Limb (tissue), 2 donors: Measurements from ENCODE around the gene PAGE4.

ENCODE experiments used
- DNase-seq, 2 donors: peaks; one replicate each; pipeline ENCODE4 v3.0.0-alpha.2; 2016; ENCODE audit errors: extremely low spot score in 2 of 2

Gene PAGE4

DNA sequence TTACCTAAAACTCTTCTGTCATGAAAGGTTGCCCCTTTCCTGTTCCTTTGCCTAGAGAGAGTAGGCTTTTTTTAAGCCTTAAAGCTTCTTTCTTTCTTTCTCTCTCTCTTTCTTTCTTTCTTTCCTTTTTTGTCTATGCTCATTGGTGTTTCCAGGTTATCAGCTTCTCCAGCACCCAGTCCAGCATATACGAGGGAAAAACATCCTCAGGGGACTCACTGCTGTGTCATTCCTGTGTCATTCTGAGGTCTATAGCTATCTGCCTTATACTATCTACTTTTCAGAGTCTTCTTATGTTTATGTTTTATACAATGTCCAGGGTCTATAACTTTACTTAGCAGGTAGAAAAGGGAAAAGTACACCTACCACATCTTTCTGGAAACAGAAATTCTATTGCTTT, 39.6 kb downstream of the PAGE4 start:
- DNase-seq = no peak

DNA sequence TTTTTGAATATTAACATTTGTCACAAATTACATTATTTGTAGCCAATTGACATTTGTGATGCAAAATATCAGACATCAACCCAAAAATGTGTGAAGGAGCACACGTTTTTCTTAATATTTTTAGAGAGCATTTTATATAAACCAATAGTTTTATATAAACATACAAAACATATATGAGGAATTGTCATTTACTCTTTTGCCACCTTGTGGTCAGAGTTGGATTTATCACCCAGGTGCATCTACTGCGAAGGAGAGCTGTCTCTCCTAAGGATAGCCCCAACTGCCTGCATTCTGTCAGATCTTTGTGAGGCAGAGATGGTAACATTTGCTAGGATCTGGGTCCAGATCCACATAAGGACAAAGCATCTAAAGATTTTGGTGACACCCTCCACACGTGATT, 47.6 kb downstream of the PAGE4 start:
- peak in 1 of 2 donors; percentile 15 for DNase-seq

DNA sequence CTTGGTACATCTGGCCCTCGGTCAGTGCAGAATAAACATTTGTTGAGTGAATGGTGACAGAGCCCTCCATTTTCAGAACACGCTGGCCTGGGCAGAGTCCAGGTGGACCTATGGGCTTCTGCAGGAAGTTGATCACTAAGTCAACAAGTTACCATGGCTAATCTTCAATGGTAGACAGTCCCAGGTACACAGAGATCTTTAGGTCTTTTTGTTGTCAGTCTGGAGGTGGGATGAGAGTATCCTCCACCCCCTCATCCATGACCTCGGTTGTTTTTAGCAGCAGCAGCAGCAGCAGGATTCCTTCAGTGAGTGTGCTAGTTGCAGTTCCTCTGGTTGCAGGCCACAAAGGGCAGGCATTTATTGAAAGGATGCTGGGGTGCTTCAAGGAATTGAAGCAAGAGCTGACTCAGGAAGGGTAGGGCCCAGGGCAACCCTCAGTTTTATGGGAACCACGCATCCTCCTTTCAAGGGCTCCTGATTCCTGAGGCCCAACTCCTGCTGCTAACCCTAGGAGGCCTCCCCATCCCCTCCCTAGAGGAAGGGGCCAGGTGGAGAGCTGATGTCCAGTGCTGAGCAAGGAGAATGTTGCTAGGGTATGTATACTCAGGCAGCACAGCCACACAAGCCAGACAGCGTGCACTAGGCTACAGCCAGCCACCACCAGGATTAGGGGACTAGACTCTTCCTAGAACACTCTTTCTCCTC, 48.4 kb downstream of the PAGE4 start:
- DNase-seq = no peak

DNA sequence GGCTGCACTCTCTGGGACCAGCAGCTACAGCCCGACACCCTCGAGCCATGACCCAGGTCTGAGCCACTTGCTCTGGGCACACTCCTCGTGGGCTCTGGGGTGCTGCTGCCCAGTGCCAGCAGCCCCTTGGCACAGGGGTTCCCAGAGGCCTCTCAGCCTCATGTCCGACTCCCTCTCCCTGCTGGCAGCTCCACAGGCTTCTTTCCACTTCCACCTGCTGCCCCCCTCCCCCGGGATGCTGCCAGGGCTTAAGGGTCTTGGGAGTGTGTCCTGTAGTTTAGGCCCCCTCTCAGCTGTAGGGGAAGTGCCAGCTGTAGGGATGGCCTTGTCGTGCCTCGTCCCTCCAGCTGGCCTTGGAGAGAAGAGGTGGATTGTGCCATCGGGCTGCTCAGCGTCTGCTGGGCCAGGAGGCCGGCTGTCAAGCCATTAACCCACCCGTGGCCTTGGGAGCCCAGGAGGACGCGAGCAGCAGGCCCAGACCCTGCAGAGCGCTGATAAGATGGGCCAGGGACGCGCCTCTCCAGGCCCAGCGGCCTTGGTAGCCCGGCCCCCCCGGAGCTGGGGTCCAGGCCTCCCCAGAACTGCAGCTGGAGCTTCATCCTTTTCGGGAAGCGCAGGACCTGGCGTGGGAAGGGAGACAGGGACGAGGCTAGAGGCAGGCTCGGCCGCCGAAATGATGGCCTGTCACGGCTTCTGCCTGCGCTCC, 49.2 kb downstream of the PAGE4 start:
- DNase-seq = peak in 1 of 2 donors; percentile 41

DNA sequence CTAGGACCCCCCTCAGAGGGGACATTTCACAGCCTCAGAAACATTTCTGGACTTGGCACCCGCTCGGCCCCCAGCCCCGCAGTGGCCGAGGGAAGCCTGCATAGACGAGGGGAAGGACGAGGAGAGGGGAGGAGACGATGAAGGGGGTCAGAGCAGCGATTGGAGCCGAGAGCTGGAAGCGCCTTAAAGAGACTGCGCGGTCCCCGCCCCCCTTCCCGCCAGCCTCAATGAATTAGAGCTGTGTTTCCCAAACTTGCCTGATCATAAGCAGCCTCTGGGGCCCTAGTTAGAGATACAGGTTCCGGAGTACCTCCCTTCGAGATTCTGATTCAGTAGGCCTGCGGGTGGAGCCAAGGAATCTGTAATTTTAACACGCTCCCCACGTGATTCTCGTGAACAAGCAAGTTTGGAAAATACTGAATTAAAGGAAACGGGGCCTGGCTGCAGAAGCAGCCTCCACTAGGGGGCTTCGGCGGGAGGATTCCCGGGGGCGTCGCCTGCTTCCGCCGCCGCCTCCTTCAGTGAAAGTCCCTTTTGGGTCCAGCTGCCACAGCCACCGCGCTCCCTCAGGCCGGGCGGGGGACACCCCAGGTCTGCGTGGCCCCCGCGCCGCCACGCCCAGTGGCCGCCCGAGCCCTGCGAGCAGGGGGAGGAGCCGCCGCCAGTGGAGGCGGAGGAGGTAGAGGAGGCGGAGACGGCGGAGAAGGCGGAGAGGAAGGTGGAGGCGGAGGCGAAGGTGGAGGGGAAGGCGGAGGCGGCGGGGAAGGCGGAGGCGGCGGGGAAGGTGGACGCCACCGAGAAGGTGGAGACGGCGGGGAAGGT, 49.9 kb downstream of the PAGE4 start, which contains the start of gene USP27X:
USP27X (plus strand) TSS at position 651 of the 822 bp plus-strand sequence. CDS start 824 bp downstream, outside the sequence.
- DNase-seq = peak; percentile 73 to 82

DNA sequence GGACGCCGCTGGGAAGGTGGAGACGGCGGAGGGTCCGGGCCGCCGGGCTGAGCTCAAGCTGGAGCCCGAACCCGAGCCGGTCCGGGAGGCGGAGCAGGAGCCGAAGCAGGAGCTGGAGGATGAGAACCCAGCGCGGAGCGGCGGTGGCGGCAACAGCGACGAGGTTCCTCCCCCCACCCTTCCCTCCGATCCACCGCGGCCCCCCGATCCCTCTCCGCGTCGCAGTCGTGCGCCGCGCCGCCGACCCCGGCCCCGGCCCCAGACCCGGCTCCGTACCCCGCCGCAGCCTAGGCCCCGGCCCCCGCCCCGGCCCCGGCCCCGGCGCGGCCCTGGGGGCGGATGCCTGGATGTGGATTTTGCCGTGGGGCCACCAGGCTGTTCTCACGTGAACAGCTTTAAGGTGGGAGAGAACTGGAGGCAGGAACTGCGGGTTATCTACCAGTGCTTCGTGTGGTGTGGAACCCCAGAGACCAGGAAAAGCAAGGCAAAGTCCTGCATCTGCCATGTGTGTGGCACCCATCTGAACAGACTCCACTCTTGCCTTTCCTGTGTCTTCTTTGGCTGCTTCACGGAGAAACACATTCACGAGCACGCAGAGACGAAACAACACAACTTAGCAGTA, 50.7 kb downstream of the PAGE4 start:
- DNase-seq = no peak

DNA sequence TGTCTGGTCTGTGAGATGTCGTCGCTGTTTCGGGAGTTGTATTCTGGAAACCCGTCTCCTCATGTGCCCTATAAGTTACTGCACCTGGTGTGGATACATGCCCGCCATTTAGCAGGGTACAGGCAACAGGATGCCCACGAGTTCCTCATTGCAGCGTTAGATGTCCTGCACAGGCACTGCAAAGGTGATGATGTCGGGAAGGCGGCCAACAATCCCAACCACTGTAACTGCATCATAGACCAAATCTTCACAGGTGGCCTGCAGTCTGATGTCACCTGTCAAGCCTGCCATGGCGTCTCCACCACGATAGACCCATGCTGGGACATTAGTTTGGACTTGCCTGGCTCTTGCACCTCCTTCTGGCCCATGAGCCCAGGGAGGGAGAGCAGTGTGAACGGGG, 51.6 kb downstream of the PAGE4 start:
- no peak for DNase-seq
